Measurements from ENCODE around the gene CNDP2. TPM values are rescaled to one million over a fixed set of nuclear protein-coding genes. Genes with fewer than 3 reads are reported as not detected.
"Not testable (repeated sequence)": the region's sequence is repeated elsewhere in the genome, so short reads cannot be mapped to it uniquely, and the experiment has no call there.

The CNDP2 gene
- total RNA-seq, 1 donor from 2014 or later, result 185 TPM

DNA sequence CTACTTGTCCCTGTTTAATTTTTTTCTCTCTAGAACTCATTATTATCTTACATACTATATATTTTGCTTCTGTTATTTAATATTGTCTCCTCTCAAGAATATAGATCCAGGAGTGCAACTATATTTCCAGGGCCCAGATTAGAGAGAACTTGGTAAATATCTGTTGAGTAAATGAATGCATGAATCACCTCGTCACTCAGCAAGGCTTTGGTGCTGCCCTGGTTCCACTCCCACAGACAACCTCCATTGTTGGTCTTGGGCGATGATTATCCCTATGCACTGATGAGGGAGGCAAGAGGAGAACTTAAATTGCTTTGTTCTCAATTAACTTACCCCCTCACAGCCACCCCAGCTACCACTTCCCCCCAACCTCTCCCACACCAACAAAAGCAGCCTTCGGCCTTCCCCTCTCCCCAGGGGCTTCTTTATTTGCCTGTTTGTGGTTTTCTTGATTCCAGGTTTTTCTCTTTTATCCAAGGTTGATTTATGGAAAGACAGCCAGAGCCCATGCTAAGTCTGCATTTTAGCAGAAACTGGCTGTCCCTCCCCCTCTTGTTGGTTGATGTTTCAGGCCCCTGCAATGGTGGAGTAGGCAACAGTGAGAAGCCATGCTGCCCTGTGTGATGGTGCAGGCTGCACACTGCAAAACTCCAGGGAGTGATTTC is 22.1 kb upstream of the CNDP2 start:
- ATAC-seq, result no peak

- ATAC-seq, result no peak
These were observed 20.0 kb upstream of the CNDP2 start for GRCh38 chr18:74476140-74476539.

DNA sequence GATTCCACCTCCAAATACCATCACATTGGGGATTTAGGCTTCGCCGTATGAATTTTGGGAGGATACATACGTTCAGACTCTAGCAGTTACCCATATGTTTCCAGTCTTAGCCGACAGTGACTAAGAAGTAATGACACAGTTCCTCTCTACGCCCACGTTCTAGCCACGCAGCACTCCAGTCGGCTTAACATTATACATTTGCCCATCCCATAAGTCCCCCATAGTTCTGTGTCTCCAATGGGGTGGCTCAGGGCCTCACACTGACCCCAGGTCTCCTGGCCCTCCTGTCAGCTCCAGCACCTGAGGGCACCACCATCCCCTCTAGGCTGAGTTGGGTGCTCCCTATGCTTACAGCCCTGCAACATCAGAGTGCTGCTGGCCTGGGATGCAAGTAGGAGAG is 18.4 kb upstream of the CNDP2 start:
- ATAC-seq, result no peak

GRCh38 chr18:74478316-74478715 is 17.8 kb upstream of the CNDP2 start:
- no peak for ATAC-seq

GRCh38 chr18:74478880-74479279 is 17.3 kb upstream of the CNDP2 start:
- peak; percentile 81 for ATAC-seq

DNA sequence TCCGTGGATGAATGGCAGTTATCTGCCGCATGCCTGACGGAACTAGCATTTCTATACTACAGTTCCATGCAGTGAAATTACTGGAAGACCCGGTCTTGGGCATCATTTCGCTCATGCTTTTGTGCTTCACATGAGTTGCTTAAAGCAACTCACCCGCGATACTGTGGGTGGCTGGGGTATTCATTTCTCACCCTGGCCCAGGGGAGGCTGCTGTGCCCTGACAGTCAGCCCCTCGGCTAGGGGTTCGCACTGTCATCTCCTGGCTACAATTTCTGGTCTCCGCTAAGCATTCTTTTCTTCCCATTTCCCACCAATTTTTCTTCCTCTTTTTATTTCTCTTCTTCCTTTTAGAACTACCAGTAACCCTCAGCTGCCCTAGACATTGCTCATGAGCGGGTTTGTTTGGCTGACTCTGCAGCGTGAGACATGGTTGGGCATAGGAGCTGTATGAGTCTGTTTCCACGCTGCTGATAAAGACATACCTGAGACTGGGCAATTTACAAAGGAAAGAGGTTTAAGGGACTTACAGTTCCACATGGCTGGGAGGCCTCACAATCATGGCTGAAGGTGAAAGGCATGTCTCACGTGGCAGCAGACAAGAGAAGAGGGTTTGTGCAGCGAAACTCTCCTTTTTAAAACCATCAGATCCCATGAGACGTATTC is 16.5 kb upstream of the CNDP2 start:
- ATAC-seq, result no peak

- ATAC-seq, result no peak
These were observed 16.0 kb upstream of the CNDP2 start for GRCh38 chr18:74480149-74480651.

DNA sequence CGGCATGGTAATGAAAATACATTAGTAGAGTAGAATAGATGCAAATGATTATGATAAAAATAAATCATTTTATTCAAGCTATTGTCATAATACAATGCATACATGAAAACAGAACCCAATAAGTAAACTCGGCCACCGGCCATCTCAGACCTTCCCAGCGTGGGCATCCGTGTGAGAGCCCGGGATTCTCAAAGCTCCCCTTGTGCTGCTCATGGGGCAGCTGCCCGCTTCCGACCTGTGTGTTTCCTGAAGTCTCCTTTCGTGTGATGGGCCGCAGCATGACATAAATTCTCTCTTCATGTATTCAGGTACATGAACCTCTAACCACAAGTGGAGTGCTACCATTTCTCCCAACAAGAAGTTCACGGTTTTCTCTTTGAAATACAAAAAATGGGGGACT is 13.5 kb upstream of the CNDP2 start:
- ATAC-seq, result no peak

- no peak for ATAC-seq
These were observed 9.9 kb upstream of the CNDP2 start for GRCh38 chr18:74486119-74486849.

DNA sequence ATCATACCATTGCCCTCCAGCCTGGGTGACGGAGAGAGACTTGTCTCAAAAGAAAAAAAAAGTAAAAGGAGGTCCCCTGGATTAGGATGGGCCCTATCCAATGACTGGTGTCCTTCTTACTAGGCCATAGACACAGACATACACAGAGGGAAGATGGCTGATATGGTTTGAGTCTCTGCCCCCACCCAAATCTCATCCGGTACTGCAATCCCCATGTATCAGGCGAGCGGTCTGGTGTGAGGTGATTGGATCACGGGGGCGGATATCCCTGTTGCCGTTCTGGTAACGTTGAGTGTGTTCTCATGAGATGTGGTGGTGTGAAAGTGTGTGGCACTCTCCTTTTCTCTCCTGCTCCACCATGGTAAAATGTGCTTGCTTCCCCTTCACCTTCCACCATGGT is 7.8 kb upstream of the CNDP2 start:
- ATAC-seq, result no peak

- ATAC-seq, result no peak
These were observed 7.3 kb upstream of the CNDP2 start for GRCh38 chr18:74488864-74489263.

- ATAC-seq, result no peak
These were observed 6.5 kb upstream of the CNDP2 start for GRCh38 chr18:74489676-74490075.

GRCh38 chr18:74492259-74492658 is 3.9 kb upstream of the CNDP2 start:
- ATAC-seq, result no peak

DNA sequence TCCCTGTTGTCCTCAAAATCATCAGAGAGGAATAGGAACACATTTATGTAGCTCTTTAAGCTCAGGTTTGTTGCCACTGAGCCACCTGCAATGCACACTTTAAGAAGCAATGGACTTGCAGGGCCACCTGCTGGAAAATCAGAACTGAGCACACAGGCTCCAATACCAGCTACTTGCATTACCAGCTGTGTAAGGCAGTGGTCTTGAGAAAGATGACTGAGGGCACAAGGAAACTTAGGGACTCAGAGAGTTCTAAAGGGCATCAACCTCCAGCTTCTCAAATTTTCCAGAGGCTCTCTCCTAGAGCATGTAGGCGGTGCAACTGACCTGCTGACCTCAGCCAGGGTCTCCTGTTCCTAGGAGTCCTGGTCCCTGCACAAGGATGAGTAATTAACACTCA is 2.5 kb upstream of the CNDP2 start:
- peak; percentile 19 for ATAC-seq

DNA sequence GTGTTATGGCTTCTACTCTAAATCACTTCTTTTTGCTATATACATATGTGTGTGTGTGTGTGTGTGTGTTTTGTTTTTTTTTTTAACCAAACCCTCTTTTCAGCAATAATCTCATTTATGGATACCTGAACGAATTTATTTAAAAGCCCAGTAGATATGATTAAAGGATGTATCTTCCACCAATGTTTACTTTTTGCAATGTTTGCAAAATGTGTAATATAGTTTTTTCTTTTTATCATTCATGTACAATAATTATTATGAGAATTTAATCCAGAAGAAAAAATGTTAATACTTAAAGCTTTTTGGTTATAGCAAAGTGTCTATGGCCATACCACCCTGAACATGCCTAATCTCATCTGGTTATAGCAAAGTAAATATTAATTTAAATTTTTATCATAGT is 1.6 kb upstream of the CNDP2 start:
- ATAC-seq, result no peak

DNA sequence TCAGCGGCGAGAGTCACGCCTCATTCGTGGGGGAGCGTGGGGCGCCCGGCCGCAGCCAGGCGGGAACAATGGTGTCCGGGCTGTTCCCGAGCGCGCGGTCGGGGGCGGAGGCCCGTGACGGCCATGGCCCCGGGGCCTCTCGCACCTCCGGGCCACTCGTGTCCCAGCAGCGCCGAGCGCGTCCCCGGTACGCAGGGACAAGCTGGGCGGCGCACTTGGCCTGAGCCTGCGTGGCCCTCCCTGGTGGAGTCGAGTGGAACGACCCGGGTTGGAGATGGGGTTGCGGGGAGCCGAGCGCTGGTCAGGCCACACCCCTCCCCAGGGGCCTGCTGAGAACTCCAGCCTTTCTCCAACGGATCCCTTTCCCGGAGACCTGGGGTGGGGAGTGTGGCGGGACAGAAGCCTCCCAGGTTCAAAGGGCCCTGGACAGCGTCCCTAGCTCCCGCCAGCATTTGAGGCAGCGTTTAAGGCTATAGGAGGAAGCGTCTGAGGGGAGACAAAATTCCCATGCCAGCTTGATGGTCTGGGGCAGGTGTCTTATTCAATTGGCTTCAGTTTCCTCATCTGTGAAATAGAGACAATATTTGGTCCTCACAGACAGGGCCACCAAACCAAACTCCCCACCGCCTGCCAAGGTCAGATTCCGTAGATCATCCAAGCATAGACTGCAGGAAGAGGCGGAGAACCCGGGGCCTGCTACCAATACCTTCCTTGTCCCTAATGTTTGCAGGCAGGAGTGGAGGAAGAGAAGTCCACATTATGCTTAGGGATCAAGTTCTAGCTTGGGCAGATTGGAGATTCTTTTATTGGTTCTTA is 553 bp downstream of the CNDP2 start:
- ATAC-seq, result peak; percentile 48

- ATAC-seq, result no peak
These were observed 1.1 kb downstream of the CNDP2 start for GRCh38 chr18:74497324-74497676.

- ATAC-seq, result no peak
These were observed 1.6 kb downstream of the CNDP2 start for GRCh38 chr18:74497778-74498177.

- ATAC-seq, result peak; percentile 33
These were observed 2.8 kb downstream of the CNDP2 start for GRCh38 chr18:74498712-74499627.

DNA sequence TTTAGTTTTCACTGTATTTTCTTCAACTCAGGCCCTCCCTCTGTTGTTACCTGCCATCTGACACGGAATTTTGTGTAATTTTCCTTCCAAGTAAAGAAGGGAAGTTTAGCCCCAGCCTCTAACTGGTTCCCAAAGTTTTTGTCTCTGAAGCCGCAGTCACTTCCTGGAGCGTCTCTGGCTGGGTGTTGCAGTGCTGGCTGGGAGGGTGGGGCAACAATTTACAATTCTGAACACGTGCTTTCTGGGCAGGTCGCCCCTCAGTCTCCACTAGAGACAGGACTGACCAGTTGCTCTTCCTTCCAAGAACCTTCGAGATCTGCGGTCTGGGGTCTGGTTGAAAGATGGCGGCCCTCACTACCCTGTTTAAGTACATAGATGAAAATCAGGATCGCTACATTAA is 3.5 kb downstream of the CNDP2 start:
- peak; percentile 60 for ATAC-seq

- no peak for ATAC-seq
These were observed 4.2 kb downstream of the CNDP2 start for GRCh38 chr18:74500372-74500771.

- ATAC-seq, result not testable (repeated sequence)
These were observed 4.6 kb downstream of the CNDP2 start for GRCh38 chr18:74500774-74501173.

Measured in esophagus mucosa (tissue), 1 donor.